Stimulated activated CD4-positive, alpha-beta T cell treated with anti-CD3 and anti-CD28 coated beads, Interleukin-1b, Interleukin-23, amount 100 ng/mL, for 4 hours (primary cell): ENCODE measurements around the gene VAT1.
"Not testable (repeated sequence)": the region's sequence is repeated elsewhere in the genome, so short reads cannot be mapped to it uniquely, and the experiment has no call there.

Experiments
- DNase-seq, 2 donors: peaks; one replicate each; pipeline ENCODE4 v3.0.0-alpha.2; 2020; ENCODE audit warnings: low read depth in 2 of 2

The VAT1 gene

GRCh38 chr17:43021741-43022512 lies at the start of gene VAT1:
TSS of gene VAT1 (minus strand) at chr17:43022385. CDS start at chr17:43022322, 63 bp downstream.
- DNase-seq: peak; percentile 40 to 68

GRCh38 chr17:43070872-43071271 lies 48.7 kb upstream of the VAT1 start:
- DNase-seq: no peak

GRCh38 chr17:43070257-43070656 lies 48.1 kb upstream of the VAT1 start:
- no peak for DNase-seq

GRCh38 chr17:43069368-43069898 lies 47.2 kb upstream of the VAT1 start:
- no peak for DNase-seq

- no peak for DNase-seq
Measured at GRCh38 chr17:43068570-43069367, 46.6 kb upstream of the VAT1 start.

- no peak for DNase-seq
Measured at GRCh38 chr17:43062984-43063638, 40.9 kb upstream of the VAT1 start.

- no peak for DNase-seq
Measured at GRCh38 chr17:43056051-43056450, 33.9 kb upstream of the VAT1 start.

GRCh38 chr17:43053008-43053407 lies 30.8 kb upstream of the VAT1 start:
- DNase-seq: not testable (repeated sequence)

- no peak for DNase-seq
Measured at GRCh38 chr17:43051969-43052368, 29.8 kb upstream of the VAT1 start.

- DNase-seq: no peak
Measured at GRCh38 chr17:43044024-43044423, 21.8 kb upstream of the VAT1 start.

GRCh38 chr17:43043307-43043706 lies 21.1 kb upstream of the VAT1 start:
- no peak for DNase-seq

GRCh38 chr17:43042025-43042628 lies 19.9 kb upstream of the VAT1 start:
- no peak for DNase-seq

GRCh38 chr17:43040655-43041054 lies 18.5 kb upstream of the VAT1 start:
- no peak for DNase-seq

- no peak for DNase-seq
Measured at GRCh38 chr17:43039646-43040045, 17.5 kb upstream of the VAT1 start.

- DNase-seq: no peak
Measured at GRCh38 chr17:43034894-43035293, 12.7 kb upstream of the VAT1 start.

GRCh38 chr17:43033948-43034881 lies 12.0 kb upstream of the VAT1 start:
- no peak for DNase-seq

GRCh38 chr17:43031666-43032065 lies 9.5 kb upstream of the VAT1 start:
- DNase-seq: no peak

- DNase-seq: no peak
Measured at GRCh38 chr17:43030137-43030767, 8.1 kb upstream of the VAT1 start.

GRCh38 chr17:43028221-43028861 lies 6.2 kb upstream of the VAT1 start:
- no peak for DNase-seq
